ENCODE measurements around the gene PIK3R3.

DNA sequence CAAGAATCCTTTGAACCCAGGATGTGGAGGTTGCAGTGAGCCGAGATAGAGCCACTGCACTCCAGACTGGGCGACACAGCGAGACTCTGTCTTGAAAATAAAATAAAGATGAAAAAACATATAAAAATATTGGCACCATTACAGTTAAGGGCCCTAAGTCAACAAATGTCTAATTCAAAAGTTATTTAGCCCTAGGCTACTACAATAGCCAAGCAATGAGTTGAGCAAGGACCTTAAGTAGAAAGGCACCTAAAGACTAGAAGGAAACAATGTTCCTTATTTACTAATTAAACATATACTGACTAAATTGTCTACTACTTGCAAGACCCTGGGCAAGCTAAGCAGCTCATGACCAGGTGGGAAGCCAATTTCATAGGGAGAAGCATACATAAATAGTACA lies 4.1 kb downstream of the PIK3R3 start:
- TF ChIP-seq CTCF (IDR thresholded peaks at IDR 0.05; ENCODE audit: insufficient read depth, low read length, poor library complexity, severe bottlenecking) = no peak
- TF ChIP-seq EZH2phosphoT487 (conservative IDR thresholded peaks at IDR 0.05; ENCODE audit: low read length) = no peak
